Measurements from ENCODE around the gene ASB6. TPM values are rescaled to one million over a fixed set of nuclear protein-coding genes. Genes with fewer than 3 reads are reported as not detected.

The ASB6 gene
- polyA plus RNA-seq, 1 of the 3 experiments (the other 2 are of a cell fraction), result 35.9 TPM

- Histone ChIP-seq H3K79me2 (ENCODE audit: insufficient read depth) (no peaks in the 10 kb centered on the region), H3F3A (replicated peaks; ENCODE audit: insufficient read depth) (peaks cover 2% of the 10 kb centered on the region), H3K27ac (ENCODE audit: low read depth in 2 of 2, low read length in 1 of 2) (no peak overlapping the region), H3K36me3 (replicated peaks in 1 of 2; ENCODE audit: control insufficient read depth in 1 of 2, insufficient read depth in 2 of 2, low read length in 1 of 2) (no peaks in the 10 kb centered on the region), H3K9ac (no peak overlapping the region), H3K4me2 (no peak overlapping the region), H3K4me3 (ENCODE audit: low read depth in 2 of 2, low read length in 1 of 2) (no peak overlapping the region), H3K4me1 (ENCODE audit: control insufficient read depth in 1 of 2, insufficient read depth in 2 of 2, low read depth in 1 of 2, low read length in 1 of 2) (peaks cover 0 to 2% of the 10 kb centered on the region in 2 experiments; a peak in 1 of 4 replicates), H3K9me3 (no peaks in the 10 kb centered on the region), H3K9me2 (no peaks in the 10 kb centered on the region), H2AFZ (ENCODE audit: low read depth) (no peak overlapping the region), H4K20me1 (ENCODE audit: insufficient read depth) (no peaks in the 10 kb centered on the region), H3K27me3 (ENCODE audit: insufficient read depth) (no peaks in the 10 kb centered on the region; the same call in 1 of the 2 replicates)
- ChIA-PET POLR2A (no interaction called here), CTCF (interaction anchor here (1.2 to 1.5 kb wide), 2 partner anchors 15 to 70 kb away, joined by 4 to 5 read pairs; partner anchors contain the start of gene ASB6)
- 67% methylated on average over 11 of the region's 12 CpGs for WGBS (ENCODE audit: low lambda C conversion rate)
- no peak for DNase-seq
- no peak for TF ChIP-seq GABPA (IDR thresholded peaks at IDR 0.05; ENCODE audit: low read depth)
- TF ChIP-seq JUND (IDR thresholded peaks at IDR 0.05), result no peak
- TF ChIP-seq MXI1 (IDR thresholded peaks at IDR 0.05; ENCODE audit: low read depth, low read length), result no peak
- no peak for TF ChIP-seq GATA2 (CRISPR knock-in tag; IDR thresholded peaks at IDR 0.05)
- TF ChIP-seq REST (IDR thresholded peaks at IDR 0.05; ENCODE audit: low read depth, low read length), result no peak
- TF ChIP-seq, protein P1, sequence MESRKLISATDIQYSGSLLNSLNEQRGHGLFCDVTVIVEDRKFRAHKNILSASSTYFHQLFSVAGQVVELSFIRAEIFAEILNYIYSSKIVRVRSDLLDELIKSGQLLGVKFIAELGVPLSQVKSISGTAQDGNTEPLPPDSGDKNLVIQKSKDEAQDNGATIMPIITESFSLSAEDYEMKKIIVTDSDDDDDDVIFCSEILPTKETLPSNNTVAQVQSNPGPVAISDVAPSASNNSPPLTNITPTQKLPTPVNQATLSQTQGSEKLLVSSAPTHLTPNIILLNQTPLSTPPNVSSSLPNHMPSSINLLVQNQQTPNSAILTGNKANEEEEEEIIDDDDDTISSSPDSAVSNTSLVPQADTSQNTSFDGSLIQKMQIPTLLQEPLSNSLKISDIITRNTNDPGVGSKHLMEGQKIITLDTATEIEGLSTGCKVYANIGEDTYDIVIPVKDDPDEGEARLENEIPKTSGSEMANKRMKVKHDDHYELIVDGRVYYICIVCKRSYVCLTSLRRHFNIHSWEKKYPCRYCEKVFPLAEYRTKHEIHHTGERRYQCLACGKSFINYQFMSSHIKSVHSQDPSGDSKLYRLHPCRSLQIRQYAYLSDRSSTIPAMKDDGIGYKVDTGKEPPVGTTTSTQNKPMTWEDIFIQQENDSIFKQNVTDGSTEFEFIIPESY (IDR thresholded peaks at IDR 0.05; ENCODE audit: borderline replicate concordance, low read depth), result no peak
- no peak for TF ChIP-seq ELF1 (IDR thresholded peaks at IDR 0.05)
- no peak for TF ChIP-seq NRF1 (IDR thresholded peaks at IDR 0.05; ENCODE audit: low read depth, low read length)
- TF ChIP-seq, protein P2, sequence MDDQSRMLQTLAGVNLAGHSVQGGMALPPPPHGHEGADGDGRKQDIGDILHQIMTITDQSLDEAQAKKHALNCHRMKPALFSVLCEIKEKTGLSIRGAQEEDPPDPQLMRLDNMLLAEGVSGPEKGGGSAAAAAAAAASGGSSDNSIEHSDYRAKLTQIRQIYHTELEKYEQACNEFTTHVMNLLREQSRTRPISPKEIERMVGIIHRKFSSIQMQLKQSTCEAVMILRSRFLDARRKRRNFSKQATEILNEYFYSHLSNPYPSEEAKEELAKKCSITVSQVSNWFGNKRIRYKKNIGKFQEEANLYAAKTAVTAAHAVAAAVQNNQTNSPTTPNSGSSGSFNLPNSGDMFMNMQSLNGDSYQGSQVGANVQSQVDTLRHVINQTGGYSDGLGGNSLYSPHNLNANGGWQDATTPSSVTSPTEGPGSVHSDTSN (IDR thresholded peaks at IDR 0.05), result no peak
Observed at GRCh38 chr9:129656795-129657390, 14.9 kb upstream of the ASB6 start.

- Histone ChIP-seq H3K4me1 (ENCODE audit: control insufficient read depth in 1 of 2, insufficient read depth in 2 of 2, low read depth in 1 of 2, low read length in 1 of 2) (peaks cover 0 to 9% of the 10 kb centered on the region in 2 experiments; a peak in 2 of 4 replicates), H3K27ac (ENCODE audit: low read depth in 2 of 2, low read length in 1 of 2) (no peak overlapping the region), H4K20me1 (ENCODE audit: insufficient read depth) (no peaks in the 10 kb centered on the region), H3K9me2 (no peaks in the 10 kb centered on the region), H3K9ac (no peak overlapping the region), H3K4me3 (ENCODE audit: low read depth in 2 of 2, low read length in 1 of 2) (no peak overlapping the region), H3F3A (replicated peaks; ENCODE audit: insufficient read depth) (peaks cover 2% of the 10 kb centered on the region), H3K79me2 (ENCODE audit: insufficient read depth) (no peaks in the 10 kb centered on the region), H3K4me2 (no peak overlapping the region), H2AFZ (ENCODE audit: low read depth) (no peak overlapping the region), H3K36me3 (replicated peaks in 1 of 2; ENCODE audit: control insufficient read depth in 1 of 2, insufficient read depth in 2 of 2, low read length in 1 of 2) (no peaks in the 10 kb centered on the region), H3K27me3 (ENCODE audit: insufficient read depth) (no peaks in the 10 kb centered on the region), H3K9me3 (no peaks in the 10 kb centered on the region)
- POLR2A ChIA-PET, result no interaction called here
- 92% methylated on average over 6 of the region's 7 CpGs for WGBS (ENCODE audit: low lambda C conversion rate)
- CTCF ChIA-PET, result interaction anchor here (1.3 kb wide), 1 partner anchor 14 kb away, joined by 4 read pairs; no protein-coding TSS in a partner anchor
- DNase-seq, result no peak
- TF ChIP-seq RCOR1 (IDR thresholded peaks at IDR 0.05; ENCODE audit: low read length), result no peak
- TF ChIP-seq GATA2 (CRISPR knock-in tag; IDR thresholded peaks at IDR 0.05), result no peak
- no peak for TF ChIP-seq POLR2AphosphoS5 (IDR thresholded peaks at IDR 0.05; ENCODE audit: low read depth, low read length)
- TF ChIP-seq RXRA (IDR thresholded peaks at IDR 0.05; ENCODE audit: borderline replicate concordance, low read depth), result no peak
- no peak for TF ChIP-seq FOSL2 (IDR thresholded peaks at IDR 0.05; ENCODE audit: borderline replicate concordance, low read depth)
Observed at GRCh38 chr9:129655696-129656095, 13.7 kb upstream of the ASB6 start.
